PC-9 (cell line): ENCODE data around the gene TOM1. TPM values are rescaled to one million over a fixed set of nuclear protein-coding genes. Genes with fewer than 3 reads are reported as not detected.

ENCODE experiments used
- BruUV-seq: library from RNA; stranded (reverse); fragments of 400-500 nt; replicated peaks from 2 replicates; lab custom pipeline; 2021; lab: Mats Ljungman, UMichigan
- CTCF ChIA-PET: fragments of 300-600 bp; sonication (Branson Sonifier 250); formaldehyde crosslinking; loops from one replicate; lab custom pipeline; 2022; ENCODE audit warnings: antibody characterized with exemption; lab: Charles Lee
- POLR2A ChIA-PET: fragments of 300-600 bp; sonication (Branson Sonifier 250); formaldehyde crosslinking; loops from one replicate; lab custom pipeline; 2022; ENCODE audit warnings: antibody characterized with exemption; ENCODE audit not compliant: unreplicated experiment; lab: Charles Lee
- DNase-seq, 2 experiments: peaks; one replicate each; pipeline versions ENCODE4 v3.0.0 to v3.0.0-alpha.2; 2015 to 2022; ENCODE audit warnings: mixed read lengths in 1 of 2
- H2AFZ ChIP-seq: fragments of 200-600 bp; sonication (generic); 2 replicates; pipeline ENCODE4 v1.8.1; 2017; ENCODE audit warnings: antibody characterized with exemption
- H3F3A ChIP-seq: fragments of 200-600 bp; sonication (generic); 2 replicates; pipeline ENCODE4 v1.8.1; 2017; ENCODE audit warnings: antibody characterized with exemption, mild to moderate bottlenecking, low read depth; ENCODE audit not compliant: insufficient read depth
- H3K27ac ChIP-seq: fragments of 200-600 bp; sonication (generic); 2 replicates; pipeline ENCODE4 v1.6.1; 2016; ENCODE audit warnings: mixed run types
- H3K27me3 ChIP-seq: fragments of 200-600 bp; sonication (generic); 2 replicates; pipeline ENCODE4 v1.6.1; 2016; ENCODE audit warnings: low read depth, mixed run types; ENCODE audit not compliant: insufficient read depth
- H3K36me3 ChIP-seq: fragments of 200-600 bp; sonication (generic); 2 replicates; pipeline ENCODE4 v1.6.1; 2016; ENCODE audit warnings: low read depth, mixed run types
- H3K4me1 ChIP-seq: fragments of 200-600 bp; sonication (generic); replicated peaks from 2 replicates; pipeline ENCODE4 v1.6.1; 2016; ENCODE audit warnings: mixed run types; ENCODE audit not compliant: insufficient read depth
- H3K4me2 ChIP-seq: fragments of 200-600 bp; sonication (generic); 2 replicates; pipeline ENCODE4 v1.6.1; 2017; ENCODE audit warnings: mixed run types
- H3K4me3 ChIP-seq: fragments of 200-600 bp; sonication (generic); 2 replicates; pipeline ENCODE4 v1.6.1; 2016; ENCODE audit warnings: mixed run types
- H3K79me2 ChIP-seq: fragments of 200-600 bp; sonication (generic); 2 replicates; pipeline ENCODE4 v1.6.1; 2017; ENCODE audit warnings: low read depth, mixed run types
- H3K9me2 ChIP-seq: fragments of 200-600 bp; sonication (generic); 2 replicates; pipeline ENCODE4 v1.8.1; 2017; ENCODE audit warnings: mild to moderate bottlenecking; ENCODE audit not compliant: insufficient read depth
- H3K9me3 ChIP-seq: fragments of 200-600 bp; sonication (generic); 2 replicates; pipeline ENCODE4 v1.8.1; 2016; ENCODE audit warnings: low read depth; ENCODE audit not compliant: insufficient read depth
- H4K20me1 ChIP-seq: fragments of 200-600 bp; sonication (generic); 2 replicates; pipeline ENCODE4 v1.8.1; 2017; ENCODE audit not compliant: insufficient read depth
- CTCF ChIP-seq: fragments of 200-600 bp; sonication (generic); conservative IDR thresholded peaks from 2 replicates; pipeline ENCODE4 v1.6.1; 2017; ENCODE audit warnings: mixed run types, antibody characterized with exemption, mild to moderate bottlenecking, moderate library complexity
- EZH2 ChIP-seq: fragments of 200-600 bp; sonication (generic); IDR thresholded peaks from 2 replicates; pipeline ENCODE4 v1.8.0; 2017; ENCODE audit warnings: antibody characterized with exemption, low read depth
- intact Hi-C: fragments of 100-400 bp; cut with micrococcal nuclease; formaldehyde crosslinking; loops from one replicate; pipeline ENCODE4 v1.10.0; 2022; ENCODE audit not compliant: unreplicated experiment
- total RNA-seq: library from RNA; stranded (reverse); gene quantifications from 2 replicates; pipeline ENCODE4 v1.2.3, GENCODE V29; 2021

The TOM1 gene
- total RNA-seq, 1 experiment from 2014 or later = 43.6 TPM

GRCh38 chr22:35322893-35323292 is 23.2 kb downstream of the TOM1 start:
- Histone ChIP-seq H3K27ac (no peak overlapping the region), H3K9me3 (no peaks in the 10 kb centered on the region), H2AFZ (no peak overlapping the region), H4K20me1 (no peaks in the 10 kb centered on the region), H3K9me2 (no peaks in the 10 kb centered on the region), H3K79me2 (no peaks in the 10 kb centered on the region), H3K4me3 (no peak overlapping the region), H3K4me1 (no peaks in the 10 kb centered on the region), H3F3A (0 out of 2 replicates have a peak, but pooled peaks cover 11% of the 10 kb centered on the region), H3K27me3 (no peaks in the 10 kb centered on the region), H3K4me2 (no peak overlapping the region), H3K36me3 (peaks cover 26% of the 10 kb centered on the region; the same call in 1 of the 2 replicates)
- BruUV-seq = no TSS peak
- ChIA-PET CTCF (no interaction called here), POLR2A (no interaction called here)
- intact Hi-C loops = no loop called here
- TF ChIP-seq EZH2 (no peak), CTCF (no peak)
- no peak for DNase-seq

- H3K79me2 ChIP-seq = no peaks in the 10 kb centered on the region
These were observed 23.6 kb downstream of the TOM1 start for GRCh38 chr22:35323305-35323704.

GRCh38 chr22:35324067-35324466 is 24.4 kb downstream of the TOM1 start:
- CTCF ChIA-PET = no interaction called here
- Histone ChIP-seq H3K4me2 (no peak overlapping the region), H3K4me3 (no peak overlapping the region), H3K9me2 (no peaks in the 10 kb centered on the region), H4K20me1 (no peaks in the 10 kb centered on the region), H3K79me2 (no peaks in the 10 kb centered on the region), H3K9me3 (no peaks in the 10 kb centered on the region), H2AFZ (no peak overlapping the region), H3F3A (0 out of 2 replicates have a peak, but pooled peaks cover 11% of the 10 kb centered on the region), H3K4me1 (no peaks in the 10 kb centered on the region), H3K27me3 (no peaks in the 10 kb centered on the region), H3K36me3 (peaks cover 26% of the 10 kb centered on the region; the same call in 1 of the 2 replicates), H3K27ac (no peak overlapping the region)
- intact Hi-C loops = no loop called here
- DNase-seq = no peak
- POLR2A ChIA-PET = no interaction called here
- BruUV-seq = no TSS peak
- TF ChIP-seq CTCF (no peak), EZH2 (no peak)

More at GRCh38 chr22:35323305-35323704, 23.6 kb downstream of the TOM1 start:
- no peak for DNase-seq
- CTCF ChIA-PET = no interaction called here
- no peak for TF ChIP-seq CTCF
- no peak for TF ChIP-seq EZH2
- Histone ChIP-seq H3K4me1 (no peaks in the 10 kb centered on the region), H3K4me2 (no peak overlapping the region), H3K27ac (no peak overlapping the region), H4K20me1 (no peaks in the 10 kb centered on the region), H3K9me2 (no peaks in the 10 kb centered on the region), H3K4me3 (no peak overlapping the region), H3F3A (0 out of 2 replicates have a peak, but pooled peaks cover 11% of the 10 kb centered on the region), H2AFZ (no peak overlapping the region), H3K27me3 (no peaks in the 10 kb centered on the region), H3K36me3 (peaks cover 26% of the 10 kb centered on the region; the same call in 1 of the 2 replicates), H3K9me3 (no peaks in the 10 kb centered on the region)
- intact Hi-C loops = no loop called here
- POLR2A ChIA-PET = no interaction called here
- BruUV-seq = no TSS peak
